Activated CD8-positive, alpha-beta memory T cell treated with anti-CD3 and anti-CD28 coated beads for 36 hours (primary cell): Measurements from ENCODE around the gene EIF3B. TPM values are rescaled to one million over a fixed set of nuclear protein-coding genes. Genes with fewer than 3 reads are reported as not detected.
"Not testable (repeated sequence)": the region's sequence is repeated elsewhere in the genome, so short reads cannot be mapped to it uniquely, and the experiment has no call there.

ENCODE experiments used
- CTCF ChIA-PET: fragments of 350-600 bp; sonication (Branson Sonifier 250); formaldehyde crosslinking; loops from one replicate; lab custom pipeline; 2021; ENCODE audit warnings: antibody characterized with exemption; lab: Charles Lee
- POLR2A ChIA-PET: fragments of 350-600 bp; sonication (Branson Sonifier 250); formaldehyde crosslinking; loops from one replicate; lab custom pipeline; 2021; ENCODE audit warnings: antibody characterized with exemption; lab: Charles Lee
- total RNA-seq, 2 experiments: library from RNA; stranded (reverse); gene quantifications; one replicate each; pipeline ENCODE4 v1.2.3, GENCODE V29; 2021

EIF3B gene
- total RNA-seq, 2 experiments from 2014 or later = 297 to 298 TPM

DNA sequence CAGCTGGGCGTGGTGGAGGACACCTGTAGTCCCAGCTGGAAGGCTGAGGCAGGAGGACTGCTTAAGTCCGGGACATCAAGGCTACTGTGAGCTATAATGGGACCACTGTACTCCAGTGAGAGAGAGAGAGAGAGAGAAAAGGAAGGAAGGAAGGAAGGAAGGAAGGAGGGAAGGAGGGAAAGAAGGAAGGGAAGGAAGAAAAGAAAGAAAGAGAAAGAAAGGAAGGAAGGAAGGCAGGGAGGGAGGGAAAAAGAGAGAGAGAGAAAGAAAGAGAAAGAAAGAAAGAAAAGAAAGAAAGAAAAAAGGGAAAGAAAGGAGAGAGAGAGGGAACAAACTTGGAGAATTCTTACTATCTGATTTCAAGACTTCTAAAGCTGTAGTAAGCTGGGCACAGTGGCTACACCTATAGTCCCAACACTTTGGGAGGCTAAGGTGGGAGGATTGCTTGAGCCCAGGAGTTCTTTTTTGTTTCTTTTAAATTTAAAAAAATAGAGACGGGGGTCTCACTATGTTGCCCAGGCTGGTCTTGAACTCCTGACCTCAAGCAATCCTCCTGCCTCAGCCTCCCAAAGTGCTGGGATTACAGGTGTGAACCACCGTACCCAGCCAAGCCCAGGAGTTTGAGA is 21.9 kb upstream of the EIF3B start:
- POLR2A ChIA-PET, CTCF ChIA-PET: not testable (repeated sequence)

GRCh38 chr7:2336626-2337299 is 17.9 kb upstream of the EIF3B start:
- CTCF ChIA-PET = interaction anchor here (2.2 kb wide), 1 partner anchor 12 kb away, joined by 5 read pairs; no protein-coding TSS in a partner anchor
- POLR2A ChIA-PET = no interaction called here

DNA sequence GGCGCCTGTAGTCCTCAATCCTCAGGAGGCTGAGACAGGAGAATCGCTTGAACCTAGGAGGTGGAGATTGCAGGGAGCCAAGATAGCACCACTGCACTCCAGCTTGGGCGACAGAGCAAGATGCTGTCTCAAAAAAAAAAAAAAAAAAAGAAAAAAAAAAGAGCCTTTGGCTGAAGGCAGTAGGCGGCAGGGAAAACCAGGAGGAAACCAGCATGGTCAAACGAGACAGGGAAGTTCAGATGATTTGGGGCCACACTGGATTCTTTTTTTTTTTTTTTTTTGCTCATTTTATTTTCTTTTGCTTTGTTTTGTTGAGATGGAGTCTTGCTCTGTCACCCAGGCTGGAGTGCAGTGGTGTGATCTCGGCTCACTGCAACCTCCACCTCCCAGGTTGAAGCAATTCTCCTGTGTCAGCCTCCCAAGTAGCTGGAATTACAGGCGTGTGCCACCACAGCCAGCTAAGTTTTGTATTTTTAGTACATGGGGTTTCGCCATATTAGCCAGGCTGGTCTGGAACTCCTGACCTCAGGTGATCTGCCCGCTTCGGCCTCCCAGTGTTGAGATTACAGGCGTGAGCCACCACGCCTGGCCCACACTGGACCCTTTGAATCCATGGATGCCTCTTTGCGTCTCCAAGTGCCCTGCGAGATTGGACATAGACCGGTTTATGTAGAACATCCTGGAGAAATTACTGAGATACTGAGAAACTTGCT is 7.1 kb upstream of the EIF3B start:
- CTCF ChIA-PET = interaction anchor here (0.6 to 2.3 kb wide), 14 partner anchors 9 to 589 kb away, joined by 3 to 7 read pairs (median 4); partner anchors contain the start of genes MRM2 and NUDT1
- POLR2A ChIA-PET = not testable (repeated sequence)

DNA sequence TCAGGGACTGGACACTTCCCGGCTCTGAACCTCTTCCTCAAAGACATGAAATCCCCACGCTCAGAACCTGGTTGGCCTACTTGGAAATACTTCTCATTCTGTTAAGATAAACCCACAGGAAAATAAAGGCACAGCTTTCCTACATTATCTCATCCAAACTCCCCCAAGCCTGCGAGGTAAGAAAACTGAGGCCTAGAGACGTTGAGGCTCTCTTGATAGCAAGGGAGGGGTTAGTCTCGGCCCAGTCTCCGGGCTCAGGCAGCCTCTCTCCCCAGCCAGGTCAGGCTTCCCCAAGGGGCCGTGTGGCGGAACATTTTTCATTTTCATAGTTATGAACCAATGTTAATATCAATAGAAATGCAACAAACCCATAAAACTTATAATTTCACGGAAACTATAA is 4.6 kb upstream of the EIF3B start:
- ChIA-PET CTCF (no interaction called here), POLR2A (no interaction called here)

DNA sequence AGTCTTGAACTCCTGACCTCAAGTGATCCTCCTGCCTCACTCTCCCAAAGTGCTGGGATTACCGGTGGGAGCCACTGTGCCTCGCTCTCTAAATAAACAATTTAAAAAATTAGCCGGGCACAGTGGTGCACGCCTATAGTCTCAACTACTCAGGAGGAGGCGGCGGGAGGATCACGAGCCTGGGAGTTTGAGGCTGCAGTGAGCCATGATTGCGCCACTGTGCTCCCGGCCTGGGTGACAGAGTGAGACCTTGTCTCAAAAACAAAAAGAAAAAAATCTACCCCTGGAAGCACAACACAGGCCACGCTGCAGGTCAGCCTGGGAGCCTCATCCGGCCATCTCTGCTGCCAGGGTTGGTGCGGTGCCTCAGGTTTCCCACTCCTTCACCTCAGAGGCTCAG is 3.8 kb upstream of the EIF3B start:
- ChIA-PET POLR2A (no interaction called here), CTCF (no interaction called here)

DNA sequence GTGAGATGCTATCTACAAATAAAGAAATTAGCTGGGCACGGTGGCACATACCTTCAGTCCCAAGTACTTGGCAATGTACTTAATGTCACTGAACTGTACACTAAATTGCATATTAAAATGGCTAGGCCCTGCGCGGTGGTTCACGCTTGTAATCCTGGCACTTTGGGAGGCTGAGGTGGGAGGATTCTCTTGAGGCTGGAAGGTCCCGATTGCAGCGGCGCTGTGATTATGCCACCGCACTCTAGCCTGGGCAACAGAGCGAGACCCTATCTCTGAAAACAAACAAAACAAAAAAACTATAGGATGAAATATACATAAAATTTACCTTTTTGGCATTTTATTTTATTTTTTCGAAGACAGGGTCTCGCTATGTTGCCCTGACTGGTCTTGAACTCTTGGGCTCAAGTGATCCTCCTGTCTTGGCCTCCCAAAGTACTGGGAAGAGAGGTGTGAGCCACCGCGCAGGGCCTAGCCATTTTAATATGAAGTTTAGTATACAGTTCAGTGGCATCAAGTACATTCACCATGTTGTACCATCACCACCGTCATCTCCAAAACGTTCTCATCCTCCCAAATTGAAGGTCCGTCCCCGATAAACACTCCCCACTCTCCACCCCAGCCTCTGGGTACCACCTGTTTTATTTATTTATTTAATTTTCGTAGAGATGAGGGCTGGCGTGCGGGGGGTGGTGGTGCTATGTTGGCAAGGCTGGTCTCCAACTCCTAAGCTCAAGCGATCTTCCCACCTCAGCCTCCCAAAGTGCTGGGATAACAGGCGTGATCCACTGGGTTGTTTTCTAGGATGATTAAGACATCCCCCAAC is 1.3 kb upstream of the EIF3B start:
- CTCF ChIA-PET = interaction anchor here (0.6 to 1.3 kb wide), 5 partner anchors 10 to 821 kb away, joined by 3 to 4 read pairs (median 4); no protein-coding TSS in a partner anchor
- POLR2A ChIA-PET = interaction anchor here (0.6 to 1.5 kb wide), 4 partner anchors 9 to 1292 kb away, joined by 3 to 8 read pairs (median 4); partner anchors contain the start of gene MAD1L1

DNA sequence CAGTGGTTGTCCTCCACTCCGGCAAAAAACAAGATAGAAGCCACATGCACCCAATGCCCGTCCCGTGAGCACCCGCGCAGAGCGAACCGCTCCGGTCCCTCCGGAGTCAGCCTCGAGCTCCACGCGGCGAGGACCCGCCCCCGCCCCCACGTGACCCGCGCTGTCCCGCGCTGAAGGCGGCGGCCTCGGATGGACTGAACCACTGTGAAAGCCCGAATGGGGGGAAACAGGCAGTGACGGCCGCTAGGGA is 766 bp upstream of the EIF3B start:
- POLR2A ChIA-PET = interaction anchor here (1.0 to 1.5 kb wide), 3 partner anchors 9 to 168 kb away, joined by 3 to 5 read pairs (median 3); partner anchors contain the start of gene MAD1L1
- CTCF ChIA-PET = interaction anchor here (1.0 to 1.3 kb wide), 5 partner anchors 10 to 115 kb away, joined by 3 to 4 read pairs (median 4); no protein-coding TSS in a partner anchor

GRCh38 chr7:2354939-2355704 is 495 bp downstream of the EIF3B start:
- POLR2A ChIA-PET = interaction anchor here (0.6 to 1.5 kb wide), 3 partner anchors 18 to 673 kb away, joined by 4 to 6 read pairs (median 5); partner anchors contain the start of gene MAD1L1
- CTCF ChIA-PET = interaction anchor here (0.6 to 1.8 kb wide), 4 partner anchors 18 to 237 kb away, joined by 3 to 5 read pairs (median 3); no protein-coding TSS in a partner anchor

GRCh38 chr7:2355705-2356008 is 1.0 kb downstream of the EIF3B start:
- ChIA-PET POLR2A (interaction anchor here (1.5 kb wide), 1 partner anchor 17 kb away, joined by 4 read pairs; no protein-coding TSS in a partner anchor), CTCF (interaction anchor here (0.7 to 1.8 kb wide), 3 partner anchors 8 to 76 kb away, joined by 3 to 5 read pairs (median 3); no protein-coding TSS in a partner anchor)

DNA sequence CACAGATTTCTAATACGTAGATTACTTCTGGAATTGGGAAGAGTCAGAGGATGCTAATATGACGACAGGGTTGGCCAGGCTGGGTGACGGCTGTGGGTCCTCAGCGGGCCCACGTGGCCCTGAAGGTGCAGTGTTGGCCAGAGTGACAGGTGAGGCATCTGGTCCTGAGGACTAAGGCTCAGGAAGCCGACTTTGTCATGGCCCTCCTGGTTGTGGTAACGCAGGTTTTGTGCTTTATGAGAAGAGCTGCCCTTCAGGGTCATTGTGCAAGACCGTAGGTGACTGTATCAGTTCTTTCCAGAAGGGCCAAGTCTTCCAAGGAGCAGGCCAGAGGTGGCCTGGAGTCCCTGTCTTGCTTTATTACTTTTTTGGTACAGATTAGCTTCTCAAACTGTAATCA is 2.5 kb downstream of the EIF3B start:
- CTCF ChIA-PET = interaction anchor here (0.9 kb wide), 1 partner anchor 10 kb away, joined by 3 read pairs; no protein-coding TSS in a partner anchor
- POLR2A ChIA-PET = interaction anchor here (0.7 kb wide), 1 partner anchor 19 kb away, joined by 3 read pairs; no protein-coding TSS in a partner anchor

GRCh38 chr7:2357571-2357970 is 2.9 kb downstream of the EIF3B start:
- POLR2A ChIA-PET = interaction anchor here (0.7 kb wide), 1 partner anchor 19 kb away, joined by 3 read pairs; no protein-coding TSS in a partner anchor
- CTCF ChIA-PET = interaction anchor here (0.9 kb wide), 1 partner anchor 10 kb away, joined by 3 read pairs; no protein-coding TSS in a partner anchor

GRCh38 chr7:2358968-2359527 is 4.4 kb downstream of the EIF3B start:
- POLR2A ChIA-PET = no interaction called here
- CTCF ChIA-PET = no interaction called here

DNA sequence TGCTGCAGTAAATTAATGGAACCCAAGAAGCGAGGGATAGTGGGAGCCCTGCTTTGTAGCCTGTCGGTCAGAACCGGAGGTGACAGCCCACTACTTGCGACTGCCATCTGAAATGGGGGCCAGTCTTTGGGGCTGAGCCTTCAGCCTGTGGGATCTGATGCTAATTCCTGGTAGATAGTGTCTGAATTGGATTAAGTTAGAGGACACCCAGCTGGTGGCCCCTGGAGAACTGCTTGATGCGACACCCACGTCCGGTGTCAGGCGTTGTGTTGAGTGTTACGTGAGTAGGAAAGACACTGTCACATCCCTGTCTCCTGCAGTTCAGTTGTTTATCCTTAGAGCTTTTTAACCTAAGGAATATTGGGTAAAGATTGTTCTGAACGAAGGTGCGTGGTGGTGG is 5.0 kb downstream of the EIF3B start:
- CTCF ChIA-PET = interaction anchor here (1.2 kb wide), 1 partner anchor 109 kb away, joined by 3 read pairs; no protein-coding TSS in a partner anchor
- POLR2A ChIA-PET = no interaction called here

DNA sequence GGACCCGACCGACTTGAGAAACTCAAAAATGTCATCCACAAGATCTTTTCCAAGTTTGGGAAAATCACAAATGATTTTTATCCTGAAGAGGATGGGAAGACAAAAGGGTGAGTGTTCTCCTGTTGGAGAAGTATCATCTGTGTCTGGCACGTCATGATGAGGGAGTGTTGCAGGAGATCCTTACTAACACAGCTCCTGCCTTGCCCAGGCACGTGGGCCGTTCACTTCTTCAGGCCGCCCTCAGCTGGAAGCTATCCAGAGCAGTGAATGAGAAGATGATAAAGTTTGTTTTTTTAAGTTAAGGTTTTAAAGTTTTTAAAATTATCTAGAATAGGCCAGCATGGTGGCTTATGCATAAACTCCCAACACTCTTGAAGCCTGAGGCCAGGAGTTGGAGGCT is 6.2 kb downstream of the EIF3B start:
- POLR2A ChIA-PET = no interaction called here
- CTCF ChIA-PET = interaction anchor here (1.2 kb wide), 1 partner anchor 108 kb away, joined by 3 read pairs; no protein-coding TSS in a partner anchor

GRCh38 chr7:2362385-2363088 is 7.9 kb downstream of the EIF3B start:
- ChIA-PET CTCF (no interaction called here), POLR2A (interaction anchor here (1.2 kb wide), 1 partner anchor 9 kb away, joined by 3 read pairs; no protein-coding TSS in a partner anchor)

GRCh38 chr7:2369139-2369538 is 14.5 kb downstream of the EIF3B start:
- ChIA-PET CTCF (interaction anchor here (1.1 to 1.5 kb wide), 3 partner anchors 15 to 62 kb away, joined by 3 to 5 read pairs (median 4); no protein-coding TSS in a partner anchor), POLR2A (no interaction called here)

DNA sequence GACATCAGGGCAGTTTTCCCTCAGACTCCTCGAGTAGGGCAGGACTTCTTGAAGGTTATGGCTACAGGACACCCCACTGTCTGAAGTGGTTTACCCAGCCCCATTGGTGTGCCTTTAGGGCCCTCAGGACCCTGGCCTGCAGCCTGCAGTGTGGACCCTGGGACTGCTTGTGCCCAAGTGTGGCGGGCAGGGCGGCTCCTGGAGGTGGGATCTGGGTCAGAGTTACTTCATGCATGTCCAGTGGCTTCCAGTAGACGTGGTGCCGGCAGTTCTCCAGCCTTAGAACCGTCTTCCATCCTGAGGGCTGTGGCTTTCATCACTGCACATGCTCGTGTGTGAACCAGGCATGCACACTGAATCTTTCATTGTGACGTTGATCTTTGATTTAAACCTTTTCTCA is 16.7 kb downstream of the EIF3B start:
- POLR2A ChIA-PET = no interaction called here
- CTCF ChIA-PET = no interaction called here
